GM12878 (cell line): ENCODE measurements around the gene WBP4. TPM values are rescaled to one million over a fixed set of nuclear protein-coding genes. Genes with fewer than 3 reads are reported as not detected.
A peak's percentile ranks its signal among the peaks of the same experiment; 100 is the strongest.

Experiments
- ASH2L ChIP-seq: fragments of 300-600, 200-600 bp; sonication (generic); IDR thresholded peaks from 2 replicates; pipeline ENCODE4 v1.6.1; 2017; ENCODE audit warnings: low read depth, mild to moderate bottlenecking, borderline replicate concordance
- CREB1 ChIP-seq: IDR thresholded peaks from 2 replicates; pipeline ENCODE4 v1.6.1; 2012; ENCODE audit warnings: low read depth, mild to moderate bottlenecking, inconsistent platforms
- EGR1 ChIP-seq, 2 experiments: IDR thresholded peaks; 1 replicate in 1 of 2; 2 replicates in 1 of 2; pipeline ENCODE4 v1.6.1; 2011 to 2012; ENCODE audit warnings: low read depth in 2 of 2, low read length in 2 of 2, borderline replicate concordance in 1 of 2, mild to moderate bottlenecking in 1 of 2, moderate library complexity in 1 of 2
- ELK1 ChIP-seq: IDR thresholded peaks from 2 replicates; pipeline ENCODE4 v1.6.1; 2012; ENCODE audit warnings: low read depth, low read length, improper control_type of control experiment
- ESRRA ChIP-seq: IDR thresholded peaks from 2 replicates; pipeline ENCODE4 v1.6.1; 2012; ENCODE audit warnings: mild to moderate bottlenecking, low read length, improper control_type of control experiment
- ETV6 ChIP-seq, 2 experiments: fragments of 450-650 bp in 1 of 2; IDR thresholded peaks in 1 of 2; conservative IDR thresholded peaks in 1 of 2; 2 replicates each; pipeline ENCODE4 v1.6.1; 2014; ENCODE audit warnings: antibody characterized with exemption in 1 of 2, borderline replicate concordance in 1 of 2, low read depth in 1 of 2, mild to moderate bottlenecking in 1 of 2, moderate library complexity in 1 of 2
- HDAC6 ChIP-seq: fragments of 200-600 bp; sonication (generic); IDR thresholded peaks from one replicate; pipeline ENCODE4 v1.8.0; 2017; ENCODE audit warnings: antibody characterized with exemption; ENCODE audit not compliant: unreplicated experiment
- JUNB ChIP-seq: IDR thresholded peaks from 2 replicates; pipeline ENCODE4 v1.6.1; 2016; ENCODE audit warnings: antibody characterized with exemption, mild to moderate bottlenecking
- MXI1 ChIP-seq: fragments of 150-350 bp; IDR thresholded peaks from 2 replicates; pipeline ENCODE4 v1.6.1; 2011; ENCODE audit warnings: low read depth, mild to moderate bottlenecking, inconsistent platforms, low read length, improper control_type of control experiment
- NRF1 ChIP-seq: conservative IDR thresholded peaks from 2 replicates; pipeline ENCODE4 v1.6.1; 2011; ENCODE audit warnings: mild to moderate bottlenecking, low read depth, low read length, improper control_type of control experiment
- RUNX3 ChIP-seq: IDR thresholded peaks from 2 replicates; pipeline ENCODE4 v1.6.1; 2012; ENCODE audit warnings: low read length, inconsistent platforms
- SIN3A ChIP-seq: IDR thresholded peaks from 2 replicates; pipeline ENCODE4 v1.6.1; 2012; ENCODE audit warnings: low read depth, low read length, improper control_type of control experiment
- SMARCA5 ChIP-seq: fragments of 450-650 bp; IDR thresholded peaks from 2 replicates; pipeline ENCODE4 v1.6.1; 2017; ENCODE audit warnings: mild to moderate bottlenecking
- SREBF2 ChIP-seq: IDR thresholded peaks from 2 replicates; pipeline ENCODE4 v1.6.1; 2012; ENCODE audit warnings: mild to moderate bottlenecking, low read length
- SRF ChIP-seq, 2 experiments: IDR thresholded peaks; 2 replicates each; pipeline ENCODE4 v1.6.1; 2011; ENCODE audit warnings: low read depth in 2 of 2, low read length in 2 of 2, mild to moderate bottlenecking in 1 of 2, moderate library complexity in 1 of 2
- STAT1 ChIP-seq: fragments of 450-650 bp; conservative IDR thresholded peaks from 2 replicates; pipeline ENCODE4 v1.6.1; 2014; ENCODE audit warnings: antibody characterized with exemption, mild to moderate bottlenecking
- TCF7 ChIP-seq: IDR thresholded peaks from 2 replicates; pipeline ENCODE4 v1.6.1; 2014; ENCODE audit warnings: antibody characterized with exemption, borderline replicate concordance
- YBX1 ChIP-seq: fragments of 450-650 bp; IDR thresholded peaks from 2 replicates; pipeline ENCODE4 v1.6.1; 2016; ENCODE audit warnings: antibody characterized with exemption
- ZBTB4 ChIP-seq: fragments of 450-650 bp; formaldehyde crosslinking; IDR thresholded peaks from 2 replicates; pipeline ENCODE4 v1.4.0; 2022; ENCODE audit warnings: mild to moderate bottlenecking, moderate library complexity
- ZNF217 ChIP-seq: fragments of 450-650 bp; IDR thresholded peaks from 2 replicates; pipeline ENCODE4 v1.6.1; 2017; ENCODE audit warnings: antibody characterized with exemption, mild to moderate bottlenecking
- ZNF592 ChIP-seq: fragments of 450-650 bp; IDR thresholded peaks from 2 replicates; pipeline ENCODE4 v1.6.1; 2017; ENCODE audit warnings: mild to moderate bottlenecking, moderate library complexity
- polyA plus RNA-seq, 11 experiments: library from polyadenylated mRNA; depleted of rRNA in 4 of 11; unstranded in 6 of 11; stranded (reverse) in 5 of 11; fragments of >200 nt; fragmentation: Nextera tagmentation in 4 of 11; fragmentation: Illumina TruSeq in 1 of 11; extraction: Ambion mirVana in 4 of 11; extraction: Trizol in 1 of 11; gene quantifications; 1 replicate in 1 of 11; 2 replicates in 10 of 11; pipeline versions ENCODE4 v1.2.1 to v1.2.3, GENCODE V29; 2011 to 2016; ENCODE audit warnings: inconsistent platforms in 2 of 11, missing spikeins in 2 of 11, low read depth in 1 of 11
- total RNA-seq, 4 experiments: library from RNA; depleted of rRNA in 3 of 4; stranded (reverse); fragments of >200 nt in 3 of 4; fragmentation: Illumina TruSeq in 1 of 4; extraction: Trizol in 1 of 4; gene quantifications; 2 replicates each; pipeline versions ENCODE4 v1.2.1 to v1.2.3, GENCODE V29; 2013 to 2021
- TF ChIP-seq, protein P1 (sequence below): IDR thresholded peaks from 2 replicates; pipeline ENCODE4 v1.6.1; 2012; ENCODE audit warnings: low read length, inconsistent platforms

Gene WBP4
- total and polyA plus RNA-seq, 10 of the 15 experiments (the other 5 are each of a cell fraction or from before 2014, with no cell fraction given), result 7.4 to 21.6 (median 14.2) TPM

DNA sequence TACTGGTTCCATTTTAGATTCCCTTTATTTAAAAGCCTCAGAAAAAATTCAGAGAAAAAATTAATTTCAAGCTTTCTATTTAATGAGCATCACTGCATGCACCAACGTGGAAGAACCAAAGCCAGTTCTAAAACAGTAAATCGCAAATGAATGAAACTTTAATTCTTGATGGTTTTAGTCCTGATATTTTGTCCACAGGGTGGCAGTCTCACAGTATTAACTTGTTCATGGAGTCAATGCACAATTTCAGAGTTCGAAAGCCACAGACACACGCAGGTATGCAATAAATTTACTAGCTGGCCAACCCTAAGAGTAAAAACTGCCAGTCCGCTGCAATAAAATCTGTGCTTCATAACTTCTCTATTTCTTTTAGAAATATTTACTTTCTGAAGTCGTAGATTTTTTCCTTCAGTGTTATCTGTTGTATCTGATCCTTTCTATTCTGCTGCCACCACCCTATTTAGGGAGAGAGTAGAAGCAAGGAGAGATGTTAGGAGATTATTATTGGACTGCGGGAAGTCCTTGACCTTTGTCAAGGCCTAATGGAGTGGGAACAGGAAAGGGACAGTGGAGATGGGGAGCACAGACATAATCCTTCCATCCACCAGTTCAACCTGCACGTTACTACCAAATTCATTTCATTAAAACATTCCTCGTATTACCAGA, 7.0 kb upstream of the WBP4 start (continued):
- TF ChIP-seq ZNF592 (no peak), YBX1 (no peak), SIN3A (0 out of 2 replicates have a peak, but pooled peaks have one; percentile 49), SREBF2 (no peak), EGR1 (IDR thresholded peaks at IDR 0.05; ENCODE audit: borderline replicate concordance in 1 of 2, low read depth in 2 of 2, low read length in 2 of 2) (no peak), CREB1 (no peak), RUNX3 (peak; percentile 35; the same call in 1 of the 2 replicates), ZBTB4 (CRISPR knock-in tag) (no peak), ZNF217 (no peak), HDAC6 (no peak), SRF (IDR thresholded peaks at IDR 0.05; ENCODE audit: low read depth in 2 of 2, low read length in 2 of 2) (no peak), NRF1 (no peak), ETV6 (conservative IDR thresholded peaks at IDR 0.05 in 1 of 2, IDR thresholded peaks at IDR 0.05 in 1 of 2; ENCODE audit: borderline replicate concordance in 1 of 2, low read depth in 1 of 2) (no peak), MXI1 (peak; percentile 44; the same call in 1 of the 2 replicates), JUNB (no peak), ASH2L (no peak), SMARCA5 (peak; percentile 60; the same call in 1 of the 2 replicates), STAT1 (no peak), TCF7 (no peak), ELK1 (no peak), ESRRA (no peak)
- TF ChIP-seq, protein P1, sequence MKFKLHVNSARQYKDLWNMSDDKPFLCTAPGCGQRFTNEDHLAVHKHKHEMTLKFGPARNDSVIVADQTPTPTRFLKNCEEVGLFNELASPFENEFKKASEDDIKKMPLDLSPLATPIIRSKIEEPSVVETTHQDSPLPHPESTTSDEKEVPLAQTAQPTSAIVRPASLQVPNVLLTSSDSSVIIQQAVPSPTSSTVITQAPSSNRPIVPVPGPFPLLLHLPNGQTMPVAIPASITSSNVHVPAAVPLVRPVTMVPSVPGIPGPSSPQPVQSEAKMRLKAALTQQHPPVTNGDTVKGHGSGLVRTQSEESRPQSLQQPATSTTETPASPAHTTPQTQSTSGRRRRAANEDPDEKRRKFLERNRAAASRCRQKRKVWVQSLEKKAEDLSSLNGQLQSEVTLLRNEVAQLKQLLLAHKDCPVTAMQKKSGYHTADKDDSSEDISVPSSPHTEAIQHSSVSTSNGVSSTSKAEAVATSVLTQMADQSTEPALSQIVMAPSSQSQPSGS, result no peak
